Measurements from ENCODE around the gene ALOX12B.

DNA sequence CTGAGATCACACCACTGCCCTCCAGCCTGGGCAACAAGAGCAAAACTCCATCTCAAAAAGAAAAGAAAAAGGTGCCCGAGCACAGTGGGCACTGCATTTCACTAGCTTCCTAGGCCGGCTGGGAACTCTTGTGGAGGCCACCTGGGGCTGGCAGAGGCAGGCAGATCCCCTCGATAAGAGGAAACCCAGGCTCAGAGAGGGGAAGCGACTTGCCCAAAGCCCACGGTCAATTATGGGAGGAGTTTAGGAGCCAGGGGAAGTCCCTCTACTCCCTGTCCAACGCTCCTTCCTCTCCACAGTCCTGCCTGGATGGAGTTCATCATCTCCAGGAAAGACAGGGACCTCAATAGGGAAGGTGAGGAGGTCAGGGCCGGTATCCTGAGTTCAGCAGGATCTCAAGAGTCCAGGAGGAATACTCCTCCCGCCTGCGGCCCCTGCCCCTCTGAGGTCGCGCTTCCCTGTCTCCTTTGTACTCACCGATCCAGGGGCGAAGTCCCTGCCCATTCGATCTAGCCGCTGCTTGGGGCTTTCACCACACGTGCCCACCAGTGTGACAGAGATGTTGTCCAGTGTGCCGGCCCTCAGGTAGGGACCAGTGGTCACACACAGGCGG lies 30.0 kb upstream of the ALOX12B start:
- TF ChIP-seq, protein P1, sequence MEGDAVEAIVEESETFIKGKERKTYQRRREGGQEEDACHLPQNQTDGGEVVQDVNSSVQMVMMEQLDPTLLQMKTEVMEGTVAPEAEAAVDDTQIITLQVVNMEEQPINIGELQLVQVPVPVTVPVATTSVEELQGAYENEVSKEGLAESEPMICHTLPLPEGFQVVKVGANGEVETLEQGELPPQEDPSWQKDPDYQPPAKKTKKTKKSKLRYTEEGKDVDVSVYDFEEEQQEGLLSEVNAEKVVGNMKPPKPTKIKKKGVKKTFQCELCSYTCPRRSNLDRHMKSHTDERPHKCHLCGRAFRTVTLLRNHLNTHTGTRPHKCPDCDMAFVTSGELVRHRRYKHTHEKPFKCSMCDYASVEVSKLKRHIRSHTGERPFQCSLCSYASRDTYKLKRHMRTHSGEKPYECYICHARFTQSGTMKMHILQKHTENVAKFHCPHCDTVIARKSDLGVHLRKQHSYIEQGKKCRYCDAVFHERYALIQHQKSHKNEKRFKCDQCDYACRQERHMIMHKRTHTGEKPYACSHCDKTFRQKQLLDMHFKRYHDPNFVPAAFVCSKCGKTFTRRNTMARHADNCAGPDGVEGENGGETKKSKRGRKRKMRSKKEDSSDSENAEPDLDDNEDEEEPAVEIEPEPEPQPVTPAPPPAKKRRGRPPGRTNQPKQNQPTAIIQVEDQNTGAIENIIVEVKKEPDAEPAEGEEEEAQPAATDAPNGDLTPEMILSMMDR (IDR thresholded peaks at IDR 0.05): no peak
- TF ChIP-seq RAD21 (IDR thresholded peaks at IDR 0.05; ENCODE audit: low read length) (no peak), CHD2 (IDR thresholded peaks at IDR 0.05; ENCODE audit: low read length, partially characterized antibody) (no peak), POLR2AphosphoS5 (IDR thresholded peaks at IDR 0.05; ENCODE audit: low read depth, low read length) (no peak), RCOR1 (IDR thresholded peaks at IDR 0.05; ENCODE audit: low read length) (no peak)
- TF ChIP-seq, protein P2, sequence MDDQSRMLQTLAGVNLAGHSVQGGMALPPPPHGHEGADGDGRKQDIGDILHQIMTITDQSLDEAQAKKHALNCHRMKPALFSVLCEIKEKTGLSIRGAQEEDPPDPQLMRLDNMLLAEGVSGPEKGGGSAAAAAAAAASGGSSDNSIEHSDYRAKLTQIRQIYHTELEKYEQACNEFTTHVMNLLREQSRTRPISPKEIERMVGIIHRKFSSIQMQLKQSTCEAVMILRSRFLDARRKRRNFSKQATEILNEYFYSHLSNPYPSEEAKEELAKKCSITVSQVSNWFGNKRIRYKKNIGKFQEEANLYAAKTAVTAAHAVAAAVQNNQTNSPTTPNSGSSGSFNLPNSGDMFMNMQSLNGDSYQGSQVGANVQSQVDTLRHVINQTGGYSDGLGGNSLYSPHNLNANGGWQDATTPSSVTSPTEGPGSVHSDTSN (IDR thresholded peaks at IDR 0.05): no peak
- TF ChIP-seq, protein P3, sequence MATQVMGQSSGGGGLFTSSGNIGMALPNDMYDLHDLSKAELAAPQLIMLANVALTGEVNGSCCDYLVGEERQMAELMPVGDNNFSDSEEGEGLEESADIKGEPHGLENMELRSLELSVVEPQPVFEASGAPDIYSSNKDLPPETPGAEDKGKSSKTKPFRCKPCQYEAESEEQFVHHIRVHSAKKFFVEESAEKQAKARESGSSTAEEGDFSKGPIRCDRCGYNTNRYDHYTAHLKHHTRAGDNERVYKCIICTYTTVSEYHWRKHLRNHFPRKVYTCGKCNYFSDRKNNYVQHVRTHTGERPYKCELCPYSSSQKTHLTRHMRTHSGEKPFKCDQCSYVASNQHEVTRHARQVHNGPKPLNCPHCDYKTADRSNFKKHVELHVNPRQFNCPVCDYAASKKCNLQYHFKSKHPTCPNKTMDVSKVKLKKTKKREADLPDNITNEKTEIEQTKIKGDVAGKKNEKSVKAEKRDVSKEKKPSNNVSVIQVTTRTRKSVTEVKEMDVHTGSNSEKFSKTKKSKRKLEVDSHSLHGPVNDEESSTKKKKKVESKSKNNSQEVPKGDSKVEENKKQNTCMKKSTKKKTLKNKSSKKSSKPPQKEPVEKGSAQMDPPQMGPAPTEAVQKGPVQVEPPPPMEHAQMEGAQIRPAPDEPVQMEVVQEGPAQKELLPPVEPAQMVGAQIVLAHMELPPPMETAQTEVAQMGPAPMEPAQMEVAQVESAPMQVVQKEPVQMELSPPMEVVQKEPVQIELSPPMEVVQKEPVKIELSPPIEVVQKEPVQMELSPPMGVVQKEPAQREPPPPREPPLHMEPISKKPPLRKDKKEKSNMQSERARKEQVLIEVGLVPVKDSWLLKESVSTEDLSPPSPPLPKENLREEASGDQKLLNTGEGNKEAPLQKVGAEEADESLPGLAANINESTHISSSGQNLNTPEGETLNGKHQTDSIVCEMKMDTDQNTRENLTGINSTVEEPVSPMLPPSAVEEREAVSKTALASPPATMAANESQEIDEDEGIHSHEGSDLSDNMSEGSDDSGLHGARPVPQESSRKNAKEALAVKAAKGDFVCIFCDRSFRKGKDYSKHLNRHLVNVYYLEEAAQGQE (IDR thresholded peaks at IDR 0.05; ENCODE audit: low read depth, low read length): no peak
